Choroid plexus epithelial cell (primary cell): ENCODE measurements around the gene SLC44A1.

Experiments used
- DNase-seq: peaks from one replicate; pipeline ENCODE4 v3.0.0-alpha.2; 2010; ENCODE audit warnings: low read depth
- H3K4me3 ChIP-seq: 2 replicates; pipeline ENCODE4 v1.5.1; 2011; ENCODE audit warnings: low read depth, mild to moderate bottlenecking, control low read depth, low read length, moderate library complexity
- TF ChIP-seq, protein P1 (sequence below): conservative IDR thresholded peaks from 2 replicates; pipeline ENCODE4 v1.5.1; 2011; ENCODE audit warnings: low read depth, mild to moderate bottlenecking, control low read depth, inconsistent platforms, low read length, moderate library complexity

Gene SLC44A1

DNA sequence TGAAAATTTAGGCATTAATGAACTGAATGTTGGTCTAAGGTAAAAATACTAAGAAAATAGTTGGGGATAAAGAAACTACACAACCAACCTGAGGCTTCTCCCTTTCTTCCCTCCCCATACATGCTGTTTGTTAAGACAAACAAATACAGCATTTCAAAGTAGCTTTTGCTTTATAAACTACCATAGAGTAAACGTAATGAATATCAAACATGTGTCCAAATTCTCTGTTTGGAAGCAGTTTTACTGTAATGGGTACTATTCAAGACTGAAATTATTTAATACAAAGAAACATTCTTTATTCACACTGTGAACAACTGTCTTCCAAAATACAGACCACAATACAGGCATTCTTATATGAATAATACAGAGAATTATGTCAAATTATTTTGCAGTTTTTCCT is 52.0 kb downstream of the SLC44A1 start:
- H3K4me3 ChIP-seq, result no peak overlapping the region
- TF ChIP-seq, protein P1, sequence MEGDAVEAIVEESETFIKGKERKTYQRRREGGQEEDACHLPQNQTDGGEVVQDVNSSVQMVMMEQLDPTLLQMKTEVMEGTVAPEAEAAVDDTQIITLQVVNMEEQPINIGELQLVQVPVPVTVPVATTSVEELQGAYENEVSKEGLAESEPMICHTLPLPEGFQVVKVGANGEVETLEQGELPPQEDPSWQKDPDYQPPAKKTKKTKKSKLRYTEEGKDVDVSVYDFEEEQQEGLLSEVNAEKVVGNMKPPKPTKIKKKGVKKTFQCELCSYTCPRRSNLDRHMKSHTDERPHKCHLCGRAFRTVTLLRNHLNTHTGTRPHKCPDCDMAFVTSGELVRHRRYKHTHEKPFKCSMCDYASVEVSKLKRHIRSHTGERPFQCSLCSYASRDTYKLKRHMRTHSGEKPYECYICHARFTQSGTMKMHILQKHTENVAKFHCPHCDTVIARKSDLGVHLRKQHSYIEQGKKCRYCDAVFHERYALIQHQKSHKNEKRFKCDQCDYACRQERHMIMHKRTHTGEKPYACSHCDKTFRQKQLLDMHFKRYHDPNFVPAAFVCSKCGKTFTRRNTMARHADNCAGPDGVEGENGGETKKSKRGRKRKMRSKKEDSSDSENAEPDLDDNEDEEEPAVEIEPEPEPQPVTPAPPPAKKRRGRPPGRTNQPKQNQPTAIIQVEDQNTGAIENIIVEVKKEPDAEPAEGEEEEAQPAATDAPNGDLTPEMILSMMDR, result no peak
- no peak for DNase-seq

DNA sequence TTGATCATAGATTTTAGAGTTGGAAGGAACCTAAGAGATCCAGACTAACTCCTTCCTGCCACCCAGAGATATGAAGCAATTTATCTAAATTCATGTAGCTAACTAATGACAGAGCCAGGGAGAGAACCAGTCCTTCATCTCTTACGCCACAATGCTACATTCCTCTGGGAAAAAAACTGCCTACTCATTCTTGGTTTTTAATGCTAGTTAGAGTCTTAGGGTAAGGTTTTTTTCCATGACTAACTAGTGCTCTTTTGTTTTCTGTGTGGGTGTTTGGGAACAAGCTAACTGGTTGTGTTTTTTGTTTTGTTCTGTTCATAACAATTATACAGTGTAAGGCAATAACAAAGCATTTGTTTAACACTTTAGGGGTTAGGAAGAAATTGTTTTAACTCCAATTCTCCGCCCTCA is 52.4 kb downstream of the SLC44A1 start:
- TF ChIP-seq, protein P1, result no peak

DNA sequence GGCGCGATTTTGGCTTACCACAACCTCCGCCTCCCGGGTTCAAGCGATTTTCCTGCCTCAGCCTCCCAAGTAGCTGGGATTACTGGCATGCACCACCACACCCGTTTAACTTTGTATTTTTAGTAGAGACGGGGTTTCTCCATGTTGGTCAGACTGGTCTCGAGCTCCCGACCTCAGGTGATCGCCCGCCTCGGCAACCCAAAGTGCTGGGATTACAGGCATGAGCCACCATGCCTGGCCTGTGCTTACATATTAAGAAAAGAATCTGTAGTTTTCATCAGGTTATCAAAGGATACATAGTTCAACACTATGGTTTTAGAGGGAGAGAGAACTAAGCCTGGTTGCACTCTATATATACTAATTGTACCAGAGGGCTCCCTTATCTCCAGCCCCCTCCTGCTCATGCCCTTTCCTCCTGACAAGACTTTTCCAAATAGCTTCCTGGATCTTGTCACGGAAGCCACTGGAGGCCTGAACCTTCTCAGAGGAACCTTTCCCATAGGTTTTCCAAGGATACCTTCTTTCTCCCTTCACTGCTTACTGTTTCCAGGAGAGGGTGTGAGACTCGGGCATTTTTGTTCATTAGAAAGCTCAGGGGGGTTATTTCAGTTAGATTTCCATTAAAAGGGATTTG is 53.1 kb downstream of the SLC44A1 start:
- DNase-seq, result no peak
- TF ChIP-seq, protein P1, result no peak
- no peak overlapping the region for H3K4me3 ChIP-seq

More for the DNA sequence above, 52.4 kb downstream of the SLC44A1 start:
- H3K4me3 ChIP-seq, result no peak overlapping the region
- DNase-seq, result peak; percentile 96

DNA sequence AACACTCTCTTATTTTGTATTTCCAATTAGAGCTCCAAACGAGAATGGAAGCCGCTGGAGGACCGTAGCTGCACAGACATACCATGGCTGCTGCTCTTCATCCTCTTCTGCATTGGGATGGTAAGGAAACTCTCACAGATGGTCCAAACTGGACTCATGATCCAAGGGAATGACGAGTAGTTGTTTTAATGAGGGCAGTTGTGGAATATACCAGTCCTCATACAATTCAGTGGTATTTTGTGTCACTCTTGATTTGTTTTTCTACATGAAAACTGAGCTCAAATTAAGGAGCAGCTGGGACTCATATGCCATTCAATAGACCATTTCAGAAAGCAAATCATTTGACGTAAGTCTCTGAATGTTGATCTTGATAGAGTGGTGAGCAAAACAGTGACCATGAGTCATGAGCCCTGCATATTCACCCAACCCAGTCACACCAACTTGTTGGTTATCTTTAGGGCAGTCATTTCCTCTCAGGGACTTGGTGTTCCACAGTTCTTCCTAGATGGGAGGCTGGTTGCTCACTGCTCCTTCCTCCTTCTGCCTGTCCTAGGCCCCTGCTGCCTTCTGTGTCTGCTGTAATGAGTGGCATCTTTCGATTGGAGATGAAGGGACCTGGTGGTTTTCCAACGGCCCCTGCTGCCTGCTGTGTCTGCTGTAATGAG is 54.9 kb downstream of the SLC44A1 start:
- H3K4me3 ChIP-seq, result no peak overlapping the region
- TF ChIP-seq, protein P1, result no peak
- peak; percentile 95 for DNase-seq

DNA sequence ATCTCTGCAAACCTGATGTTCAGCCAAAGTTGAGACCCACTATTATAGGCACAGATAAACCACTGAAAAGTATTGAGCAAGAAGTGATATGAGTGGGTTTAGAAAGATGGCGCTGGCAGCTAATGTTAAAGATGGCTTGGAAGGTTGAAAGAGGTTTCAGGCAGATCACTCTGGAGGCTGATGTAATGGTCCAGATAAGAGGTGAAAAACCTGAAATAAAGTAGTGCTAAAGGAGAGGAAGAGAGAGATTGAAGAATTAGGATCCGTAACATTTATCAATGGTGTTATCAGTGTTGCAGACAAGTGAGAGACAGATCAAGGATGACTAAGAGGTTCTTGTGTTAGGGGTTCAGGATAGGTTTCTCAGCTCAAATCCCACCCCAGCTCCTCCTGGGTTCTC is 58.3 kb downstream of the SLC44A1 start:
- DNase-seq, result no peak
- TF ChIP-seq, protein P1, result no peak
- H3K4me3 ChIP-seq, result no peak overlapping the region

DNA sequence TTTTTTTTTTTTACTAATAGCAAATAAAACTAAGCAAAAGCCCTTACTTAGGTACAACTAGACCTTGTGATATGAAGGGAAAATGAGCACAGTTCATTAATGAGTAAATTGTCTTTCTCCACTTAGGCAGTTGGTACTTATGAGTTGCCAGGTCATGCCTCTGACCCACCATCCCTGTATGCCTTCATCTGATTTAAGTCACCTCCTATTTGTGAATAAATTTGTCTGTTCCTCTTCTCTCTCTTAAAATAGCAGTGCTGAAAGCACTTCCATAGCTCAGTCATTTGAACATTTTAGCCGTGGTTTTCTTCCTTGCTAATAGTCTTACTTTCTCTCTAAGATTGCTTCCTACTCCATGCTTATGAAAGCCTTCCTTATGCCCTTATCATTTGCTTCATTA is 61.4 kb downstream of the SLC44A1 start:
- no peak for DNase-seq
- TF ChIP-seq, protein P1, result no peak
- no peak overlapping the region for H3K4me3 ChIP-seq
